ENCODE measurements around the gene CIDEB. TPM values are rescaled to one million over a fixed set of nuclear protein-coding genes. Genes with fewer than 3 reads are reported as not detected.

CIDEB gene
- total and polyA plus RNA-seq, 2 of the 4 experiments (the other 2 are of a cell fraction), result under 0.01 to 0.19 TPM

DNA sequence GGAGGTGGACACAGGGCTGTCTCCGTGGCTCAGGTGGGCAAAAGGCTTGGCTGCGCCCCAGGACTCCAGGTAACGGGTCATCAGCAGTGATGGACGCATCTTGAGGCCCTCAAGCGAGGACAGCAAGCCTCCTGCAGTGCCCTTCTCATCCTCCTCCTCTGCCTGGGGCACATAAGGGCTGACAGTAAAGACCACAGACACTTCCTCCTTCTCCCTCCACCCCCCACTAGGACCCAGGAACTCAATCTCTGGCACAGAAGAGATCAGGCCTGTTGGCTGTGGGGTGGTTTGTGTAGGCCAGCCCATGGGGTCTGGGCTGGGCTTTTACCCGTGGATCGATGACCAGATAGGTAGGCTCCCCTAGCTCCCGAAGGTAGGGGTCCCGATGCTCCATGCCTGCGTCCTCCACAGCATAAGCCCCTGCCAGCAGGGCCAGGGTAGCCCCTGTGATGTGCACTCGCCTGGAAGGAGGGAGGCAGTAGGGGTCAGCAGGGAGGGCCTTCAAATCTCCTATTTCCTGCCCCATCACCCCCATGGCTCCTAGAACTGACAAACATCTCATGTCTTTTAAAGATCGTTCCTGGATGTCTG lies 21.4 kb upstream of the CIDEB start:
- dilution Hi-C loops (cut with HindIII; ENCODE audit: low sequenced_read_pairs, unreplicated experiment) (no loop called here), intact Hi-C loops (cut with micrococcal nuclease) (no loop called here), in situ Hi-C loops (cut with MboI; ENCODE audit: low sequenced_read_pairs) (no loop called here)
- H3K23ac ChIP-seq (ENCODE audit: low read depth, low read length), result no peak overlapping the region
- DNase-seq (no peak), ATAC-seq (ENCODE audit: low read depth) (no peak)
- H3K36me3 ChIP-seq (ENCODE audit: control insufficient read depth, insufficient read depth, low read length), result no peaks in the 10 kb centered on the region
- H3K27me3 ChIP-seq (ENCODE audit: control insufficient read depth, insufficient read depth, low read length), result peaks cover 27% of the 10 kb centered on the region
- H2AK5ac ChIP-seq (ENCODE audit: low read depth, low read length), result no peak overlapping the region
- TF ChIP-seq CEBPB (IDR thresholded peaks at IDR 0.05; ENCODE audit: low read depth, low read length) (no peak), RCOR1 (IDR thresholded peaks at IDR 0.05; ENCODE audit: insufficient replicate concordance, low read length) (no peak), MAZ (IDR thresholded peaks at IDR 0.05; ENCODE audit: borderline replicate concordance, low read depth, low read length) (no peak), MXI1 (IDR thresholded peaks at IDR 0.05; ENCODE audit: borderline replicate concordance, low read depth, low read length) (no peak)
- H2BK20ac ChIP-seq (ENCODE audit: low read depth, low read length), result no peak overlapping the region
- no peak overlapping the region for H4K5ac ChIP-seq (ENCODE audit: low read depth, low read length)
- WGBS, 2 experiments (ENCODE audit: extremely low coverage in 2 of 2, insufficient read length in 1 of 2), result 78% methylated on average over 4 of the region's 12 CpGs; no CpG with 5 or more reads in 1 of the 2 experiments
- no peak overlapping the region for H3K4me2 ChIP-seq (ENCODE audit: low read depth, low read length)
- POLR2A ChIA-PET (ENCODE audit: unreplicated experiment), result no interaction called here
- H3K4ac ChIP-seq (ENCODE audit: low read depth, low read length), result no peak overlapping the region
- H4K20me1 ChIP-seq (ENCODE audit: insufficient read depth, low read length), result no peaks in the 10 kb centered on the region
- no peak overlapping the region for H2BK120ac ChIP-seq (ENCODE audit: low read depth, low read length)
- no peaks in the 10 kb centered on the region for H3K9me3 ChIP-seq (ENCODE audit: control insufficient read depth, insufficient read depth, low read length)
- H3K9me1 ChIP-seq (ENCODE audit: insufficient read depth, low read length), result no peaks in the 10 kb centered on the region; the same call in 1 of the 2 replicates
- BruUV-seq (replicated peaks), result no TSS peak
- H3K4me1 ChIP-seq (ENCODE audit: control insufficient read depth, insufficient read depth, low read length), result peaks cover 3% of the 10 kb centered on the region; the same call in 1 of the 2 replicates
- H2BK15ac ChIP-seq (ENCODE audit: low read depth, low read length), result no peak overlapping the region
- H2AK9ac ChIP-seq (replicated peaks; ENCODE audit: low read depth, low read length, poor library complexity), result peak overlapping the region; percentile 55
- H2AFZ ChIP-seq (replicated peaks; ENCODE audit: low read length, poor library complexity), result peak overlapping the region; percentile 41
- H4K91ac ChIP-seq (ENCODE audit: insufficient read depth, low read depth, low read length), result no peak overlapping the region
- no peak overlapping the region for H3K27ac ChIP-seq (ENCODE audit: insufficient read depth, low read length)
- no peak overlapping the region for H3K14ac ChIP-seq (replicated peaks; ENCODE audit: low read depth, low read length)
- no peak overlapping the region for H3K9ac ChIP-seq (ENCODE audit: low read depth, low read length)
- no peak overlapping the region for H3K18ac ChIP-seq (ENCODE audit: low read depth, low read length)
- CTCF ChIA-PET, result interaction anchor here (5.6 kb wide), 1 partner anchor 102 kb away, joined by 63 read pairs; the partner anchor contains the start of genes CBLN3 and KHNYN
- H3K4me3 ChIP-seq (ENCODE audit: insufficient read depth, low read depth, low read length), result no peak overlapping the region
- no peaks in the 10 kb centered on the region for H3K79me1 ChIP-seq (ENCODE audit: low read depth in 1 of 2, low read length in 2 of 2)
- no peak overlapping the region for H3K56ac ChIP-seq (ENCODE audit: extremely low read depth, insufficient read depth, low read length)
- H4K8ac ChIP-seq (ENCODE audit: low read depth in 2 of 2, low read length in 2 of 2), result no peak overlapping the region
- H2BK5ac ChIP-seq (ENCODE audit: low read depth, low read length, poor library complexity, severe bottlenecking), result no peak overlapping the region
